GM10266 (cell line): ENCODE results near the gene FAM204A.
A peak's percentile ranks its signal among the peaks of the same experiment; 100 is the strongest.

ENCODE experiments used
- DNase-seq: peaks from one replicate; pipeline ENCODE4 v3.0.0; 2012; ENCODE audit errors: extremely low spot score
- CTCF ChIP-seq: IDR thresholded peaks from 2 replicates; pipeline ENCODE4 v1.5.1; 2012; ENCODE audit warnings: mild to moderate bottlenecking, low read depth; ENCODE audit not compliant: control insufficient read depth, insufficient read depth; ENCODE audit errors: missing control alignments

The FAM204A gene

GRCh38 chr10:118262538-118262937, 79.6 kb downstream of the FAM204A start:
- no peak for DNase-seq
- TF ChIP-seq CTCF: no peak

DNA sequence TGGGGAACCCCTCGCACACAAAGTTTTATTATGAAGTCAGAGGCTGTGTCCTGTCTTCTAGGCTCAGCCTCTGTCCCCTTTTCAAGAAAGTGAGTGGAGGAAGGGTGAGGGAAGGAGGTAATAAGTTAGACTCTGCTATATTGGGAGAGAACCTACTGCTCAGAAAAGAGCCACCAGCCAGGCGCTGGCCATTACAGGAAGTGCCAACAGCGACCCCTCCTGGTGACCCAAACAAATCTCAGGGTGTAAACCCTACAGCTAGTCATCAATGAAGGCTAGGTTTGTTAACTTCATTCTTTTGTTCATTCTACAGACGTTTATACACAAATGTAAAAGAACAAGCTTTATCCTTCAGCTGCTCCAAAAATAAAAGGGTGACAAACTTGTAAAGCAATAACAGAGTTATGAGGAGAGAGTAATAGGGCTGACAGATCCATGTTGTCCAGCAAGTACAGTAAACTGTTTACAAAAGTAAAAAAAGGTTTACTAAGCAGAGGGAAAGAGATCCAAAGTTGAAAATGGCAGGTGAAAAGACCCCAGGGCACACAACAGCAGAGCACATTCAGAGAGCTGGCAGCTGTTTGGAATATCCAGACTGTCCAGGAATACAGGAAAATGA, 82.7 kb downstream of the FAM204A start:
- peak; percentile 52 for TF ChIP-seq CTCF
- DNase-seq: peak; percentile 27

DNA sequence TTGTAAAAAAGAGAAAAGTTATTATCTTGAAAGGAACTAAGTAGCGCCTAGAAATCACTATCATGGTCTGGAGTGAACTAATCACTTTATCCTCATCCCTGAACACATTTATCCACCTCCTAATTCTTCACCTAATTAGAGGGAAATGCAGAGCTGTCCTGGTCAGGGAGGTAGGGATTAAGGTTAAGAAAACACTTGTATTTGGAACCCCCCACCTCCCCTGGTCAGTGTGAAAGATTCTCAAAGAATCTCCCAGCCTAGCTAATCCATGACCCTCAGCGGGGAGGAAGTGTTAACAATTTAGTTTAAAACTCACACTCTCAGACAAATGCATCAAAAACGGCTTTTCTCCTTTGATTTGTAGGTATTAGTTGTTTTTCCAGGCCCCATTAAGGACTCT, 83.8 kb downstream of the FAM204A start:
- no peak for DNase-seq
- TF ChIP-seq CTCF: no peak

- no peak for DNase-seq
- no peak for TF ChIP-seq CTCF
These were observed 85.1 kb downstream of the FAM204A start for GRCh38 chr10:118256825-118257570.

DNA sequence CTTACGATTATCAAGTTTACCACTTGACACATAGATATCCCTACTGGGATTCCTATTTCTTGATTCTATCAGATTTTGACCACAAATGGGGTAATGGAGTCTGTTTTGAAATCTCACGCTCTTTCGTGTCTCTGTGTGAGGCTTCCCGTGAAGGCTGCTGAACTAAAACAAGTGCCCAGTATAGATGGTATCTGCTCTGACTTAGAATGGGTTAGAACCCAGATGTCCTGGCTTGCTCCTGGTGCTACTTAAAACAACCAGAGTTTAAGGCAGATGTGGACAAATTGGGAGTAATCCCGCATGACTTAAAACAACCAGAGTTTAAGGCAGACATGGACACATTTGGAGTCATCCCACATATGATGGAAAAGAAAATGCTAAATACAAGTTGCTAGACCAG, 85.9 kb downstream of the FAM204A start:
- DNase-seq: no peak
- TF ChIP-seq CTCF: no peak

DNA sequence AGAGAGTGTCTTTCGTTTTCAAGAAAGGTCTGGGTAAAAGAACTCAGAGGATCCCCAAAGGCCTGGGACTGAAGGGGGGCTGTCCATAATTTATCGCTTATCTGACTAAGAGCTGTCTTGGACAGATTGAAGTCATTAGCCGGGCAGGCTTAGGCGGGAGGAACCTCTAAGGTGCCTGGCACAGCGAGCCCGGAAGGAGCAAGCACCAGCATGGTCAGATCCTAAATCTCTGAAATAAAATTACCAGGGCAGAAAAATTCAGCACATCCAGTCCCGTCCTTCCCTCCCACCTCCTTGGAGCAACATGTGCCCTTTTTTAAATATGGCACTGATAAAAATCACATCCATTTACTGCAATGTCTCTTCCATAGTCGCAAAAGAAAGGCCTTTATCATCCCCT, 86.8 kb downstream of the FAM204A start:
- no peak for TF ChIP-seq CTCF
- no peak for DNase-seq

- TF ChIP-seq CTCF: no peak
- DNase-seq: no peak
These were observed 87.5 kb downstream of the FAM204A start for GRCh38 chr10:118254654-118255053.
